GM12878 (cell line): ENCODE data around the gene GFM2. TPM values are rescaled to one million over a fixed set of nuclear protein-coding genes. Genes with fewer than 3 reads are reported as not detected.

ENCODE experiments used
- ATAC-seq: fragments of 200-7000 bp; cut with Tn5 transposase; 3 replicates; pipeline ENCODE4 v1.9.1; 2020; ENCODE audit warnings: mild to moderate bottlenecking, moderate library complexity
- BruUV-seq: library from RNA; stranded (reverse); fragments of 400-500 nt; replicated peaks from 2 replicates; lab custom pipeline; 2021; lab: Mats Ljungman, UMichigan
- CTCF ChIA-PET: fragments of 300-600 bp; sonication (Branson Sonifier 250); formaldehyde crosslinking; extraction: SDS; loops from one replicate; lab custom pipeline; 2021; ENCODE audit warnings: inconsistent platforms; lab: Yijun Ruan, JAX
- POLR2A ChIA-PET: fragments of 350-600 bp; formaldehyde crosslinking; extraction: SDS; loops from one replicate; lab custom pipeline; 2021; ENCODE audit warnings: inconsistent platforms; lab: Charles Lee
- RAD21 ChIA-PET: fragments of 300-600 bp; sonication (Branson Sonifier 250); formaldehyde crosslinking; loops from one replicate; lab custom pipeline; 2023; ENCODE audit warnings: antibody characterized with exemption; ENCODE audit not compliant: unreplicated experiment; lab: Charles Lee
- SMC1A ChIA-PET: fragments of 300-600 bp; sonication (Branson Sonifier 250); formaldehyde crosslinking; loops from one replicate; lab custom pipeline; 2023; ENCODE audit not compliant: unreplicated experiment, uncharacterized antibody; lab: Charles Lee
- DNase-seq: peaks from one replicate; pipeline ENCODE4 v3.0.0-alpha.2; 2011; ENCODE audit warnings: low read depth, low spot score
- FAIRE-seq: peaks from 3 replicates; lab custom pipeline; 2011; peaks lifted over from hg19 to GRCh38; lab: Jason Lieb, UNC
- H2AFZ ChIP-seq: 2 replicates; pipeline ENCODE4 v1.6.0; 2011; ENCODE audit warnings: low read depth, low read length, control low read depth; ENCODE audit not compliant: control insufficient read depth
- H3K27ac ChIP-seq: 2 replicates; pipeline ENCODE4 v1.5.1; 2011; ENCODE audit warnings: control low read depth; ENCODE audit not compliant: control insufficient read depth, insufficient read depth
- H3K27me3 ChIP-seq, 2 experiments: replicated peaks in 1 of 2; 2 replicates each; pipeline versions ENCODE4 v1.6.0 to v1.6.1; 2011; ENCODE audit warnings: low read length in 1 of 2; ENCODE audit not compliant: control insufficient read depth in 2 of 2, insufficient read depth in 2 of 2
- H3K36me3 ChIP-seq, 2 experiments: 2 replicates each; pipeline ENCODE4 v1.5.1; 2011; ENCODE audit warnings: low read length in 1 of 2; ENCODE audit not compliant: control insufficient read depth in 2 of 2, insufficient read depth in 2 of 2
- H3K4me1 ChIP-seq: 2 replicates; pipeline ENCODE4 v1.6.1; 2011; ENCODE audit warnings: mild to moderate bottlenecking, low read length, moderate library complexity, mixed read lengths; ENCODE audit not compliant: control insufficient read depth, insufficient read depth
- H3K4me2 ChIP-seq: 2 replicates; pipeline ENCODE4 v1.6.0; 2011; ENCODE audit warnings: control low read depth; ENCODE audit not compliant: control insufficient read depth, insufficient read depth
- H3K4me3 ChIP-seq: fragments of 200-600 bp; sonication (generic); 2 replicates; pipeline ENCODE4 v1.5.1; 2016
- H3K79me2 ChIP-seq: 2 replicates; pipeline ENCODE4 v1.6.0; 2011; ENCODE audit warnings: low read length; ENCODE audit not compliant: control insufficient read depth, insufficient read depth
- H3K9ac ChIP-seq: 2 replicates; pipeline ENCODE4 v1.8.0; 2011; ENCODE audit warnings: low read length, control low read depth, mixed read lengths; ENCODE audit not compliant: control insufficient read depth, insufficient read depth
- H3K9me3 ChIP-seq: replicated peaks from 3 replicates; pipeline ENCODE4 v1.5.1; 2011; ENCODE audit warnings: mild to moderate bottlenecking, low read length; ENCODE audit not compliant: control insufficient read depth, insufficient read depth
- H4K20me1 ChIP-seq: 2 replicates; pipeline ENCODE4 v1.6.0; 2011; ENCODE audit not compliant: control insufficient read depth, insufficient read depth
- CEBPB ChIP-seq, 2 experiments: fragments of 150-350 bp in 1 of 2; IDR thresholded peaks; 2 replicates each; pipeline ENCODE4 v1.6.1; 2012 to 2014; ENCODE audit warnings: low read depth in 2 of 2, low read length in 2 of 2, borderline replicate concordance in 1 of 2, inconsistent platforms in 1 of 2
- ETV6 ChIP-seq, 2 experiments: fragments of 450-650 bp in 1 of 2; IDR thresholded peaks in 1 of 2; conservative IDR thresholded peaks in 1 of 2; 2 replicates each; pipeline ENCODE4 v1.6.1; 2014; ENCODE audit warnings: antibody characterized with exemption in 1 of 2, borderline replicate concordance in 1 of 2, low read depth in 1 of 2, mild to moderate bottlenecking in 1 of 2, moderate library complexity in 1 of 2
- GATAD2B ChIP-seq: fragments of 450-650 bp; conservative IDR thresholded peaks from 2 replicates; pipeline ENCODE4 v1.6.1; 2017; ENCODE audit warnings: low read depth, mild to moderate bottlenecking, moderate library complexity
- HDAC2 ChIP-seq: fragments of 200-600 bp; sonication (generic); IDR thresholded peaks from 2 replicates; pipeline ENCODE4 v1.6.1; 2017
- KAT2A ChIP-seq: conservative IDR thresholded peaks from 2 replicates; pipeline ENCODE4 v1.6.1; 2011; ENCODE audit warnings: low read depth, low read length; ENCODE audit not compliant: control insufficient read depth
- POLR2AphosphoS2 ChIP-seq: IDR thresholded peaks from 2 replicates; pipeline ENCODE4 v1.6.1; 2011; ENCODE audit warnings: low read depth, mild to moderate bottlenecking, low read length, improper control_type of control experiment, moderate library complexity
- RBBP5 ChIP-seq: fragments of 200-600 bp; sonication (generic); conservative IDR thresholded peaks from 2 replicates; pipeline ENCODE4 v1.6.1; 2016
- SIN3A ChIP-seq: IDR thresholded peaks from 2 replicates; pipeline ENCODE4 v1.6.1; 2012; ENCODE audit warnings: low read depth, low read length, improper control_type of control experiment
- ZBED1 ChIP-seq: IDR thresholded peaks from 2 replicates; pipeline ENCODE4 v1.6.1; 2016; ENCODE audit warnings: borderline replicate concordance
- ZNF207 ChIP-seq: fragments of 450-650 bp; IDR thresholded peaks from 2 replicates; pipeline ENCODE4 v1.6.1; 2014; ENCODE audit warnings: antibody characterized with exemption, mild to moderate bottlenecking, borderline replicate concordance
- whole genome bisulfite sequencing: methylation state at CpG from one replicate; pipeline ENCODE4 v1.1.6; 2016; ENCODE audit warnings: low lambda C conversion rate; ENCODE audit not compliant: insufficient replicate concordance, insufficient coverage; ENCODE audit errors: missing lambda C conversion rate; 5-methylcytosine and 5-hydroxymethylcytosine counted together
- in situ Hi-C: fragments of 300-500 bp; cut with MboI; formaldehyde crosslinking; loops from 9 replicates; pipeline ENCODE4 v1.14.3; 2018; ENCODE audit warnings: mixed read lengths
- intact Hi-C: fragments of 100-400 bp; cut with micrococcal nuclease; formaldehyde crosslinking; loops from one replicate; pipeline ENCODE4 v1.14.2; 2022; ENCODE audit not compliant: unreplicated experiment
- polyA plus RNA-seq, 11 experiments: library from polyadenylated mRNA; depleted of rRNA in 4 of 11; unstranded in 6 of 11; stranded (reverse) in 5 of 11; fragments of >200 nt; fragmentation: Nextera tagmentation in 4 of 11; fragmentation: Illumina TruSeq in 1 of 11; extraction: Ambion mirVana in 4 of 11; extraction: Trizol in 1 of 11; gene quantifications; 1 replicate in 1 of 11; 2 replicates in 10 of 11; pipeline versions ENCODE4 v1.2.1 to v1.2.3, GENCODE V29; 2011 to 2016; ENCODE audit warnings: inconsistent platforms in 2 of 11, missing spikeins in 2 of 11, low read depth in 1 of 11
- total RNA-seq, 4 experiments: library from RNA; depleted of rRNA in 3 of 4; stranded (reverse); fragments of >200 nt in 3 of 4; fragmentation: Illumina TruSeq in 1 of 4; extraction: Trizol in 1 of 4; gene quantifications; 2 replicates each; pipeline versions ENCODE4 v1.2.1 to v1.2.3, GENCODE V29; 2013 to 2021
- TF ChIP-seq, protein P1 (sequence below): fragments of 450-650 bp; IDR thresholded peaks from 2 replicates; pipeline ENCODE4 v1.6.1; 2016; ENCODE audit warnings: mild to moderate bottlenecking, moderate library complexity, borderline replicate concordance

Gene GFM2
- total and polyA plus RNA-seq, 10 of the 15 experiments (the other 5 are each of a cell fraction or from before 2014, with no cell fraction given): 19.9 to 51.3 (median 32.7) TPM

DNA sequence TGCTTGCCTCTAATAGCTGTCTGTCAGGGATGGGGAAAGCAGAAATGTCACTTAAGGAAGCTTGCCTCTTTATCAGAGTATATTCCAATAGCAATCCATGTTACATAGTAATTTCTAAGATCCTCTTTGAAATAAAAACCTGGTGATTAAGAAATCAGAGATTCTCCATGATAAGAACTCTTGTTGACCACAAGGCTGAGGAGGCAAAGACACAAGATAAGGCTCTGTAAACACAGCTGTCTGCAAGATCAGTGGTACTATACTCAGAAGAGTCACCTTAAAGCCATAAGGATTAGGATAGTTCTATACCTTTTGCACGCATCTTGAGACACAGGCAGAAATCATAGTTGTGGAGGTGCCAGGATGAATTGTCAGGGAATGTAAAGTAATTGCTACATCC, 41.6 kb downstream of the GFM2 start:
- POLR2A ChIA-PET: no interaction called here
- no peaks in the 10 kb centered on the region for H3K79me2 ChIP-seq

More for the DNA sequence above, 41.6 kb downstream of the GFM2 start:
- FAIRE-seq: no peak
- no peak for TF ChIP-seq ZBED1
- no peak for TF ChIP-seq KAT2A
- no peak for TF ChIP-seq RBBP5
- no peak for TF ChIP-seq SIN3A
- no peak for TF ChIP-seq ZNF207
- TF ChIP-seq CEBPB (IDR thresholded peaks at IDR 0.05; ENCODE audit: borderline replicate concordance in 1 of 2, low read depth in 2 of 2, low read length in 2 of 2): no peak
- TF ChIP-seq POLR2AphosphoS2: no peak
- TF ChIP-seq GATAD2B: no peak
- TF ChIP-seq, protein P1, sequence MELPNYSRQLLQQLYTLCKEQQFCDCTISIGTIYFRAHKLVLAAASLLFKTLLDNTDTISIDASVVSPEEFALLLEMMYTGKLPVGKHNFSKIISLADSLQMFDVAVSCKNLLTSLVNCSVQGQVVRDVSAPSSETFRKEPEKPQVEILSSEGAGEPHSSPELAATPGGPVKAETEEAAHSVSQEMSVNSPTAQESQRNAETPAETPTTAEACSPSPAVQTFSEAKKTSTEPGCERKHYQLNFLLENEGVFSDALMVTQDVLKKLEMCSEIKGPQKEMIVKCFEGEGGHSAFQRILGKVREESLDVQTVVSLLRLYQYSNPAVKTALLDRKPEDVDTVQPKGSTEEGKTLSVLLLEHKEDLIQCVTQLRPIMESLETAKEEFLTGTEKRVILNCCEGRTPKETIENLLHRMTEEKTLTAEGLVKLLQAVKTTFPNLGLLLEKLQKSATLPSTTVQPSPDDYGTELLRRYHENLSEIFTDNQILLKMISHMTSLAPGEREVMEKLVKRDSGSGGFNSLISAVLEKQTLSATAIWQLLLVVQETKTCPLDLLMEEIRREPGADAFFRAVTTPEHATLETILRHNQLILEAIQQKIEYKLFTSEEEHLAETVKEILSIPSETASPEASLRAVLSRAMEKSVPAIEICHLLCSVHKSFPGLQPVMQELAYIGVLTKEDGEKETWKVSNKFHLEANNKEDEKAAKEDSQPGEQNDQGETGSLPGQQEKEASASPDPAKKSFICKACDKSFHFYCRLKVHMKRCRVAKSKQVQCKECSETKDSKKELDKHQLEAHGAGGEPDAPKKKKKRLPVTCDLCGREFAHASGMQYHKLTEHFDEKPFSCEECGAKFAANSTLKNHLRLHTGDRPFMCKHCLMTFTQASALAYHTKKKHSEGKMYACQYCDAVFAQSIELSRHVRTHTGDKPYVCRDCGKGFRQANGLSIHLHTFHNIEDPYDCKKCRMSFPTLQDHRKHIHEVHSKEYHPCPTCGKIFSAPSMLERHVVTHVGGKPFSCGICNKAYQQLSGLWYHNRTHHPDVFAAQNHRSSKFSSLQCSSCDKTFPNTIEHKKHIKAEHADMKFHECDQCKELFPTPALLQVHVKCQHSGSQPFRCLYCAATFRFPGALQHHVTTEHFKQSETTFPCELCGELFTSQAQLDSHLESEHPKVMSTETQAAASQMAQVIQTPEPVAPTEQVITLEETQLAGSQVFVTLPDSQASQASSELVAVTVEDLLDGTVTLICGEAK: no peak
- TF ChIP-seq HDAC2: no peak
- no peak for TF ChIP-seq ETV6 (conservative IDR thresholded peaks at IDR 0.05 in 1 of 2, IDR thresholded peaks at IDR 0.05 in 1 of 2; ENCODE audit: borderline replicate concordance in 1 of 2, low read depth in 1 of 2)
- H3K27ac ChIP-seq: no peak overlapping the region
- CTCF ChIA-PET: interaction anchor here (1.1 kb wide), 1 partner anchor 23 kb away, joined by 3 read pairs; no protein-coding TSS in a partner anchor
- RAD21 ChIA-PET: no interaction called here
- no peak overlapping the region for H3K4me3 ChIP-seq
- H3K36me3 ChIP-seq: peaks cover 0 to 7% of the 10 kb centered on the region in 2 experiments; a peak in 3 of 4 replicates
- no peaks in the 10 kb centered on the region for H3K4me1 ChIP-seq
- no peaks in the 10 kb centered on the region for H4K20me1 ChIP-seq
- 93% methylated on average over 1 of the region's 1 CpG for WGBS
- SMC1A ChIA-PET: interaction anchor here (0.9 kb wide), 1 partner anchor 14 kb away, joined by 3 read pairs; no protein-coding TSS in a partner anchor
- no peak overlapping the region for H3K9ac ChIP-seq
- H3K9me3 ChIP-seq: no peaks in the 10 kb centered on the region
- no peaks in the 10 kb centered on the region for H3K27me3 ChIP-seq
- in situ Hi-C loops: no loop called here
- DNase-seq: no peak
- intact Hi-C loops: no loop called here
- no peak for ATAC-seq
- H2AFZ ChIP-seq: no peak overlapping the region
- no peak overlapping the region for H3K4me2 ChIP-seq
- BruUV-seq: no TSS peak
